Stimulated activated CD4-positive, alpha-beta T cell treated with anti-CD3 and anti-CD28 coated beads, TNF-alpha, amount 100 ng/mL, for 48 hours (primary cell): ENCODE measurements around the gene KLC4.
"Not testable (repeated sequence)": the region's sequence is repeated elsewhere in the genome, so short reads cannot be mapped to it uniquely, and the experiment has no call there.

Experiments
- DNase-seq, 3 donors: peaks; one replicate each; pipeline ENCODE4 v3.0.0-alpha.2; 2020; ENCODE audit warnings: low read depth in 3 of 3

The KLC4 gene

DNA sequence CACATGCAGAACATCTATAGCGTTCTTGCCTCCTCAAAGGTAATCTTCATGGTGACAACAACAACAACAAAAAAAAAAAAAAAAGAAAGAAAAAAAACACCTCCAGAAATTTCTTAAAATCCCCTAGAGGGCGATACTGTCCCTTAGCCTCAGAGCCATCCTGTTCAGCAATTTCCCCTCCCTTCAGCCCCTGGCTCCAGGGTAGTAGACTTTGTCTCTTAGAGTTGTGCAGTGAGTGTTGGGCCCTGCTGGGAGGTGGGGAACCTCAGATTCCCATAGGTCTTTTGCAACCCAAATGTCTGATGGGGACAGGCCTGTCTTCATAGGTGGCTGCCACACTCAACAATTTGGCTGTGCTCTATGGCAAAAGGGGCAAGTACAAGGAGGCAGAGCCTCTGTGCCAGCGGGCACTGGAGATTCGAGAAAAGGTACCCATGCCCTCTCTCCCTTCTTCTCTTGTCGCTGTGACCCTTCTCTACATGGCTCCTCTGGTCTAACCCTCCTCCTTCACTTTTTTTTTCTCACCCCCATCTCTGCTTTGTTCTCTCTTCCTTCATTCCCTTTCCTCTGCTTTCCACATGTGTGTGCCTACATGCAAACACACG, 10.7 kb downstream of the KLC4 start:
- no peak for DNase-seq

DNA sequence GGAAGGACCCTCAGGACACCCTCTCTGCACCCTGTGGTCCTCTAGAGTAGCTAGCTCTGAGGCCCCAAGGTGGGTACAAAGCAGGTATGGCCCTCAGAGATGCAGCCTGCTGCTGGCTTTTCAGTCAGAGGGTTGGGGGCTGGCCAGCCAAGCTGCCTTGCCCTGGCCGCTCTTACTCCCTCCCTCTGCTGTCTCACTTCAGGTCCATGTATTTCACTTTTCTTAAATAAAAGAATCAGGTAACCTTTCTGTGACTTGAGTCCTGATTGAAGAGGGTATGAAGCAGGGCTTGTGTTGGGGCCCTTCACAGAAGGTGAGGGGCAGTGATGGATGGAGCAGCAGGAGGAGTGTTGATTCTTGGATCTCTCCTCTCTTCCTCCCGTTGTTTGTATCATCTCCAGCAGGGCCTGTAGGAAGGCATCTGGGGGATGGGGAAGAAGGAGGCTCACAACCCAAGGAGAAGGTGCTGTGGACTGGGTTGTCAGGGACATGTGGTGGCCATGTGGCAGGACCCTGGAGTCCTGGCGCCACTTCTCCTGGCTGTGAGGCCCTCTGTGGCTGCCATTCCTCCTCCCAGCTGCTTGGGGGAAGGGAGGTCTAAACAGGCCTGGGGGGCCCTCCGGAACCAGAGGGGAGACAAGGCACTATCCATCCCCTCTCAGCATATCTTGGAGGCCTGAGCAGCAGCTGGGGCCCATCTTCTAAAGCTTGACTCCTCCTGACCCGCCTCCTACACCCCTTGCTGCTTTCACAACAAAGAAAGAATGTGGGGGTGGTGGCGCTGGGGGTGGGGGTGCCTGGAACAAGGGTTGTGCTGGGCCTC, 15.6 kb downstream of the KLC4 start:
- no peak for DNase-seq

DNA sequence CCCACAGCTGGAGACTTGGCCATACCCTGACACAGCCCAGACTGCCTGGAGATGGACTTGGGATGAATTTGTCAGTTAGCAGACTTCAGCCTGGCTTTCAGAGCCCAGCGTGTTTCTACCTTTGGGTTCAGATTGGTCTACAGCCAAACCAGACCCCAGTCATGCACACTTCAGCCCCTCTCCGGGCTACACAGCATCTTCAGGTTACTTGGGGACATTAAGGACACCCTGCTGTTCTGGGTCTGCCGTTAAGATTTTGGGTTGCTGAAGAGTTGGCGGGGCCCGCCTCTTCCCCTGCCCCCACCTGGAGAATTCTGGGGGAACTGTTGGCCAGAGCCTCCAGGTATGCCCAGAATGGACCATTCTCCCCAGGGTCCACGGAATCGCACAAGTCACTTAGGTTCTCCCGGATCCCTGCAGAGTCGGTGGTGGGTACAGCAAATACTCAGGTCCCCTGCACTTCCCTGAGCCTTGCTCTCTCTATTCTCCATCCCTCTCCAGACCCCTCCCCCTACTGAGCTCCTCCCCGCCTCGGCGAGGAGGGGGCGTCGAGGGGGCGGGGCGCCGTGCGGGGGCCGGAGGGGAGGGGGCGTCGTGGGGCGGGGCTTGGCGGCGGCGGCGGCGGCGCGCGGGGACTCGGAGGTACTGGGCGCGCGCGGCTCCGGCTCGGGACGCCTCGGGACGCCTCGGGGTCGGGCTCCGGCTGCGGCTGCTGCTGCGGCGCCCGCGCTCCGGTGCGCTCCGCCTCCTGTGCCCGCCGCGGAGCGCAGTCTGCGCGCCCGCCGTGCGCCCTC, 16.4 kb downstream of the KLC4 start, which contains the start of gene PTK7:
Gene PTK7, plus strand, starts transcription at position 645 of the 794 bp plus-strand sequence. CDS start 175 bp downstream, outside the sequence.
- DNase-seq: peak in 1 of 3 donors; percentile 36

- DNase-seq: no peak
Observed at GRCh38 chr6:43076464-43077332, 17.3 kb downstream of the KLC4 start.

DNA sequence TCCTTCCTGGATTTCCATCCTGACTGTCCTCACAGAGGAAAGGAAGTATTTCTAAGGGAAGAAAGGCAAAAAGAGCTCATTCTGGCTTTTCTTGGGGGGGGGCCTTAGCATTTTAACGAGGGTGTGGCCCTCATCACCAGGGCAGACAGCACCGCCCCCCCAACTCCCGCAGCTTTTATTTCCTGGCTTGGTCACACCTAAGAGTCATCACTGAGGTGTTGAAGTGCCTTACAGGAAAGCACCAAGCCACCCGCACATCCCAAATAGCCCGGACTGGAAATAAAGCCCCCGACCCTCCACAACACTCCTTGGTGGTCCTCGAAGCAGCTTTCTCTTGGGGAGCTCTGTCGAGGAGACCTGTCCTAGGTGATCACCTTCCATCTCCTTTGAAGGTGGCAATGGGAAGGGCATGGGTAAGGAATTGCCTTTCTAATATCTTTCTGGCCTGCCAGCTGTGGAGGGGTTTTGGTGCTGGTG, 17.9 kb downstream of the KLC4 start:
- DNase-seq: no peak

DNA sequence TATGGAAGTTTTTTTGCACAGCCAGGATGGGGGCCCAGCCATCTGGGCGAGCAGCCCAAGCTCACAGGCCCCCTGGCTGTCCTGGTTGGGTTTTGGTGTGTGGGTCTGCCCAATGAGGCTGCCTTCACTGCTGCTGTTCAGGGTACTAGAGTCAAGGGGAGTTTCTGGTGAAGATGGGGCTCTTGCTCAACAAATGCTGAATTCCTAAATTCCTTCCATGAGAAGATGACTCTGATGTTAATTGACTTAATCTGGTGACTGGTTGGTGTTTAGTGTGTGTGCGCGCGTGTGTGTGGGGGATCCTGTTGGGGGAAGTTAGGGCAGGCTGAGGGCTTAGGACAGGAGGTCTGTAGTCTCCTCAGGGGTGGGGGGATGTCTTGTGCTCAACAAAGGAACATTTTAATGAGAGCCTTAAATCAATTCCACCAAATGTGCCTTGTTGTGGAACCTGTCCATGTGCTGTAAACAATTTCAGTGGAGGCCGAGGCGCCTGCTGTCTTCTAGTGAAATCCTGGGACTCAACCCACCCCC, 18.6 kb downstream of the KLC4 start:
- DNase-seq: no peak

GRCh38 chr6:43078691-43079090, 19.3 kb downstream of the KLC4 start:
- DNase-seq: no peak

- no peak for DNase-seq
Observed at GRCh38 chr6:43081043-43081442, 21.6 kb downstream of the KLC4 start.

- DNase-seq: not testable (repeated sequence)
Observed at GRCh38 chr6:43081922-43082321, 22.5 kb downstream of the KLC4 start.

- no peak for DNase-seq
Observed at GRCh38 chr6:43082806-43083655, 23.6 kb downstream of the KLC4 start.

DNA sequence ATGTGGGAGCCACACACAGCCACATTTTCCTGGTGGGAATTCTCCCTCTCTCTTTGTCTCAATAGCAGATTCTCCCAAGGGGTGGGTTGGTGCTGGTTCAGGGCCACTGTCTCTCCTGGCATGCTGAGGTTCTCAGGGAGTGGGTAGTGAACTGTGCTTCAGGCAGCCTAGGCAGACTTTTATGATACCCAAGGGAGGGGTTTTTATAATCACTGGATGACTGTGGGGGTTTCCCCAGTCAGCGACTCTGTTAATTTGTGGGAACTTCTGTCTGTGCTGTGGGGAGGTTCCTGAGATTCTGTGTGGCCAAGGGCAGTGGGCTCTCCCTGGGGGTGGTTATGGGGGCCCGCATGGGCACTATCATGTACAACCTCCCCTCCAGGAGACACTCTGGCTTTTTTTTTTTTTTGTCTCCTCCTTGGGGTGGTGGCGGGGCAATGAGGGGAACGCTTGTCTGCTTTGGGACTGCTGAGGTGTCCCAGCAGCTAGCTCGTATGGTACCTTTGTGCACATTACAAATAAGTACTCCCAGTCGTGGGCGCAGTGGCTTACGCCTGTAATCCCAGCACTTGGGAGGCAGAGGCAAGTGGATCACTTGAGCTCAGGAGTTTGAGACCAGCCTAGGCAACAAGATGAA, 26.7 kb downstream of the KLC4 start:
- no peak for DNase-seq

DNA sequence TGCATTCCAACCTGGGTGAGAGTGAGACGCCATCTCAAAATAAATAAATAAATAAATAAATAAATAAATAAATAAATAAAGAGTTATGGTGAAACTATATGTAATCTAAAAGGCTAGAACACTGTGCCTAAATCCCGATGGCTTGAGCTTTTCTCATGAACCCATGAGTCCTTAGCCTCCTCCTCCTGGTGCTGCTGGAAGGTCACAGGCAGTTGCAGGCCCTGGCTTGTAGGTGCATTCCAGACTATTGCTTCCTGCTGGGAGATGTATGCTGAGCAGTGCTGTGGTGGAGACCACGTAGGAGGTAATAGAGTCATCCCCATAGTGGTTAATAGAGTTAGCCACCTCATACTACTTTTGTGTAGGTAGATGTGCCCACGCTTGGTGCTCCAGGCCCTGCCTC, 29.2 kb downstream of the KLC4 start:
- DNase-seq: no peak

DNA sequence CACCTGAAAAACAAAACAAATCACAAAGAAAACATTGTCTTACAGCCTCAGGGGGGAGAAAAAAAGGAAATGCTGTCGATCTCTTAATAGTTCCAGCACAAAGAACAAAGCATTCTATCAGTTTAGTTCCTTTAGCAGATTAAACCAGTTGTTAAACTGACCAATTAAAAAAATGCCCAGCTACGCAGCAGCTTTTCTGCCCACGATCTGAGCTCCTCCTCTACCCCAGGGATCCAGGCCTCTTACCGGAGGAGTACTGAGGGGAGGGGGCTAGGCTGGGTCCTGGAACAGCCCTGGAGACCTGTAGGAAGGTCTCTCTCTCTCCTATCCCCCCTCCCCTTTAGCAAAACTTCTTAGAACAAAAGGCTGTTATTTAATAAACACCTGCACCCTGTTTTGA, 30.0 kb downstream of the KLC4 start:
- DNase-seq: no peak

DNA sequence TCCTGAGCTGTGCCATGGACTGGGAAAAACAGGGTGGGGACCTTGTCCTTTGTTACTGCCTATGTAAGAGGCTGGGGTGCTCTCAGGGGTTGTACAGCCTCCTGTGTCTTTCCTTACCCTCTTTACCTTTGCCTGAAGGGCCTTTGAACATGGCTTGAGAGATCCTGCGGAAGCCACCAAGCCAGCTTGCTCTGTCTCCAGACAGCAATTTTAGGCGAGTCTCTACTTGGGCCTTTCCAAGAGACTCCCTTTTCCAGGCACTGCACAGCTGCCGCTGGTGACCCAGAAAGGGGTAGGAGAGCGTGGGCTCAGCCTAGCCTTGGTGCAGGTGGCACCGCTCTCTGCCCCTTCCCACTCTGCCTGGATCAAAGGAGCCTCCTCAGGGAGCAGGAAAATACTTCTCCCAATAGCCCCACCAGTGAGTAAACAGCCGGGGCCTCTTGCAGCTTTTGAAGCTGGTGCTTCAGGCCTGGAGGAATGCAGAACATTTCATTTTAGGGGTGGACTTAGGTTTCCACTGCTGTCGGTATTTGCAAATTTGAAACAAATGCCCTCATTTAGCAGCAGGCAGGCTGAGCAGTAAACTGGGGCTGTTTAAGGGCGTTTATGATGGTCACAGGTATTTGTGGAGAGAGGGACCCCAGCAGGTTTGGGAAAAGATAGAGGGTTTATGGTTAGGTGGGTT, 30.6 kb downstream of the KLC4 start:
- DNase-seq: no peak

DNA sequence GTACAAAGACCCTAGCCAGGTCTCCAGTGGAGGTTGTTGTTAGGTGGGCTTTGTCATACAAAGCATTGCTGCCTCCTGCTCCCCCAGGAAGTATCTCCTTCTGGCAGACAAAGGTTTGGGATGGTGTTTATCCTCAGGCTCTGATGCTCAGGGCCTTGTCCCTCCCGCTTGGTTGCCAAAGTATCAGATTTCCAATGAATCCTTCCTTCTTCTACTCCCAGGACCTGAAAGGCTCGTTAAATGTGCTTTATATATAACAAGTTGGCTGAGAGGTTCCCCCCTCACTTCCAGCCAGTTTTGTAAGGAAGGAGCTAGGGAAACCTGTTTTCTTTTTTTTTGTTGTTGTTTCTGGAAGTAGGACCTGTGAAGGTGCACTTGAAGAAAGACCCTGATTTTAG, 31.1 kb downstream of the KLC4 start:
- no peak for DNase-seq

DNA sequence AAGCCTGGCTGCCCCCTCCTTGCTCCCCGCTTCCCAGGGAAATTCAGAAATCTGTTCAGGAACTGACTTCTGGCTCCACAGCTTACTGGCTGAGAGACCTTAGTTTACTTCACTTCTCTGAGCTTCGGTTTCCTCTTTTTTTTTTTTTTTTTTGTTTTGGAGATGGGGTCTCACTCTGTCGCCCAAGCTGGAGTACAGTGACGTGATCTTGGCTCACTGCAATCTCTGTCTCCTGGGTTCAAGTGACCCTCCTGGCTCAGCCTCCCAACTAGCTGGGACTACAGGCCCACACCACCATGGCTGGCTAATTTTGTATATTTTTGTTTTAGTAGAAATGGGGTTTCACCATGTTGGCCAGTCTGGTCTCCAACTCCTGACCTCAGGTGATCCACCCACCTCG, 31.6 kb downstream of the KLC4 start:
- DNase-seq: no peak

GRCh38 chr6:43091436-43091991, 32.1 kb downstream of the KLC4 start:
- no peak for DNase-seq

- DNase-seq: no peak
Observed at GRCh38 chr6:43092635-43093034, 33.2 kb downstream of the KLC4 start.
